ENCODE measurements around the gene ARID3B.

GRCh38 chr15:74635228-74635627, 94.2 kb downstream of the ARID3B start:
- TF ChIP-seq MAFK (IDR thresholded peaks at IDR 0.05; ENCODE audit: low read depth, low read length) = no peak
- TF ChIP-seq, protein P1, sequence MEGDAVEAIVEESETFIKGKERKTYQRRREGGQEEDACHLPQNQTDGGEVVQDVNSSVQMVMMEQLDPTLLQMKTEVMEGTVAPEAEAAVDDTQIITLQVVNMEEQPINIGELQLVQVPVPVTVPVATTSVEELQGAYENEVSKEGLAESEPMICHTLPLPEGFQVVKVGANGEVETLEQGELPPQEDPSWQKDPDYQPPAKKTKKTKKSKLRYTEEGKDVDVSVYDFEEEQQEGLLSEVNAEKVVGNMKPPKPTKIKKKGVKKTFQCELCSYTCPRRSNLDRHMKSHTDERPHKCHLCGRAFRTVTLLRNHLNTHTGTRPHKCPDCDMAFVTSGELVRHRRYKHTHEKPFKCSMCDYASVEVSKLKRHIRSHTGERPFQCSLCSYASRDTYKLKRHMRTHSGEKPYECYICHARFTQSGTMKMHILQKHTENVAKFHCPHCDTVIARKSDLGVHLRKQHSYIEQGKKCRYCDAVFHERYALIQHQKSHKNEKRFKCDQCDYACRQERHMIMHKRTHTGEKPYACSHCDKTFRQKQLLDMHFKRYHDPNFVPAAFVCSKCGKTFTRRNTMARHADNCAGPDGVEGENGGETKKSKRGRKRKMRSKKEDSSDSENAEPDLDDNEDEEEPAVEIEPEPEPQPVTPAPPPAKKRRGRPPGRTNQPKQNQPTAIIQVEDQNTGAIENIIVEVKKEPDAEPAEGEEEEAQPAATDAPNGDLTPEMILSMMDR (conservative IDR thresholded peaks at IDR 0.05; ENCODE audit: low read depth, low read length) = peak; percentile 82

Data from IMR-90 (cell line).